ENCODE measurements around the gene PSAPL1.

The PSAPL1 gene

GRCh38 chr4:7434766-7435150 is at the start of gene PSAPL1:
PSAPL1 (minus strand) TSS chr4:7434930; CDS start chr4:7434879, 51 bp downstream.
- no peak for DNase-seq

GRCh38 chr4:7481227-7481626 is 46.5 kb upstream of the PSAPL1 start:
- no peak for DNase-seq

- no peak for DNase-seq
Observed at GRCh38 chr4:7480423-7480822, 45.7 kb upstream of the PSAPL1 start.

- DNase-seq: no peak
Observed at GRCh38 chr4:7478665-7479064, 43.9 kb upstream of the PSAPL1 start.

- no peak for DNase-seq
Observed at GRCh38 chr4:7477695-7478094, 43.0 kb upstream of the PSAPL1 start.

- DNase-seq: no peak
Observed at GRCh38 chr4:7476820-7477219, 42.1 kb upstream of the PSAPL1 start.

- DNase-seq: no peak
Observed at GRCh38 chr4:7475207-7475606, 40.5 kb upstream of the PSAPL1 start.

- DNase-seq: no peak
Observed at GRCh38 chr4:7474320-7474719, 39.6 kb upstream of the PSAPL1 start.

- no peak for DNase-seq
Observed at GRCh38 chr4:7473081-7473480, 38.4 kb upstream of the PSAPL1 start.

- no peak for DNase-seq
Observed at GRCh38 chr4:7472442-7473013, 37.8 kb upstream of the PSAPL1 start.

GRCh38 chr4:7470522-7471128 is 35.9 kb upstream of the PSAPL1 start:
- no peak for DNase-seq

- DNase-seq: no peak
Observed at GRCh38 chr4:7470111-7470510, 35.4 kb upstream of the PSAPL1 start.

GRCh38 chr4:7469023-7469422 is 34.3 kb upstream of the PSAPL1 start:
- no peak for DNase-seq

- DNase-seq: no peak
Observed at GRCh38 chr4:7467471-7467870, 32.7 kb upstream of the PSAPL1 start.

- DNase-seq: no peak
Observed at GRCh38 chr4:7466904-7467303, 32.2 kb upstream of the PSAPL1 start.

GRCh38 chr4:7466215-7466614 is 31.5 kb upstream of the PSAPL1 start:
- no peak for DNase-seq

- DNase-seq: no peak
Observed at GRCh38 chr4:7465017-7465416, 30.3 kb upstream of the PSAPL1 start.

- no peak for DNase-seq
Observed at GRCh38 chr4:7464259-7464655, 29.5 kb upstream of the PSAPL1 start.

GRCh38 chr4:7463566-7464258 is 29.0 kb upstream of the PSAPL1 start:
- DNase-seq: no peak

GRCh38 chr4:7462509-7462971 is 27.8 kb upstream of the PSAPL1 start:
- DNase-seq: no peak

GRCh38 chr4:7461230-7461629 is 26.5 kb upstream of the PSAPL1 start:
- no peak for DNase-seq

GRCh38 chr4:7460566-7460965 is 25.8 kb upstream of the PSAPL1 start:
- no peak for DNase-seq

GRCh38 chr4:7459471-7459870 is 24.7 kb upstream of the PSAPL1 start:
- DNase-seq: no peak

GRCh38 chr4:7458477-7458876 is 23.7 kb upstream of the PSAPL1 start:
- DNase-seq: no peak

- no peak for DNase-seq
Observed at GRCh38 chr4:7458066-7458425, 23.3 kb upstream of the PSAPL1 start.
